ENCODE data around the gene IQCK.

Gene IQCK

DNA sequence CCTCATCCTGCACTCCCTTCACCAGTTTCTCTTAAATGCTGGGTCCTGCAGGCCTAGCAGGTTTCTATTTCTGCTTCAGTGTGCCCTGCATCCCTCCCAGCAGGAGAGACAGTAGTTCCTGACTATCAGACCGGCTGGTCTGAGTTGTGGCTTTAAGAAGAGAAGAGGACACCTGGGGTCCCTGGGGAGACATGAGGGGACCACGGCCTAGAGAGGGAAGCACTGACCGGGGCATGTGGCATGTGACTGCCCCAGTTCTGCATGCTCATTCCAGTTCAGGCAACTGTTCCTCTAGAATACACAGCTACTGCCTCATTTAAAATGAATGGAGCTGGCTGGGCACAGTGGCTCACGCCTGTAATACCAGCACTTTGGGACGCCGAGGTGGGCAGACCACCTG is 105.3 kb downstream of the IQCK start:
- no peaks in the 10 kb centered on the region for H3F3A ChIP-seq (ENCODE audit: insufficient read depth)
- H3K4me2 ChIP-seq (ENCODE audit: low read depth, low read length, poor library complexity, severe bottlenecking): no peak overlapping the region
- no peak overlapping the region for H3K9ac ChIP-seq (ENCODE audit: low read length)
- H3K79me2 ChIP-seq (ENCODE audit: insufficient read depth, low read length): no peaks in the 10 kb centered on the region
- H3K27ac ChIP-seq (ENCODE audit: low read depth, low read length): no peak overlapping the region
- no peaks in the 10 kb centered on the region for H3K36me3 ChIP-seq (ENCODE audit: low read length)
- H3K4me3 ChIP-seq (ENCODE audit: insufficient read depth, low read length, poor library complexity, severe bottlenecking): no peak overlapping the region
- no peak overlapping the region for H2AFZ ChIP-seq (ENCODE audit: low read depth, low read length, severe bottlenecking)
- H4K20me1 ChIP-seq (ENCODE audit: low read depth, low read length): no peaks in the 10 kb centered on the region
- no peak for TF ChIP-seq EZH2phosphoT487 (conservative IDR thresholded peaks at IDR 0.05; ENCODE audit: low read length)
- TF ChIP-seq, protein P1, sequence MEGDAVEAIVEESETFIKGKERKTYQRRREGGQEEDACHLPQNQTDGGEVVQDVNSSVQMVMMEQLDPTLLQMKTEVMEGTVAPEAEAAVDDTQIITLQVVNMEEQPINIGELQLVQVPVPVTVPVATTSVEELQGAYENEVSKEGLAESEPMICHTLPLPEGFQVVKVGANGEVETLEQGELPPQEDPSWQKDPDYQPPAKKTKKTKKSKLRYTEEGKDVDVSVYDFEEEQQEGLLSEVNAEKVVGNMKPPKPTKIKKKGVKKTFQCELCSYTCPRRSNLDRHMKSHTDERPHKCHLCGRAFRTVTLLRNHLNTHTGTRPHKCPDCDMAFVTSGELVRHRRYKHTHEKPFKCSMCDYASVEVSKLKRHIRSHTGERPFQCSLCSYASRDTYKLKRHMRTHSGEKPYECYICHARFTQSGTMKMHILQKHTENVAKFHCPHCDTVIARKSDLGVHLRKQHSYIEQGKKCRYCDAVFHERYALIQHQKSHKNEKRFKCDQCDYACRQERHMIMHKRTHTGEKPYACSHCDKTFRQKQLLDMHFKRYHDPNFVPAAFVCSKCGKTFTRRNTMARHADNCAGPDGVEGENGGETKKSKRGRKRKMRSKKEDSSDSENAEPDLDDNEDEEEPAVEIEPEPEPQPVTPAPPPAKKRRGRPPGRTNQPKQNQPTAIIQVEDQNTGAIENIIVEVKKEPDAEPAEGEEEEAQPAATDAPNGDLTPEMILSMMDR (IDR thresholded peaks at IDR 0.05; ENCODE audit: insufficient read depth, low read length, poor library complexity, severe bottlenecking): no peak
- H3K9me2 ChIP-seq (replicated peaks; ENCODE audit: insufficient read depth, low read length): no peaks in the 10 kb centered on the region
- H3K9me3 ChIP-seq (ENCODE audit: insufficient read depth, low read length): no peaks in the 10 kb centered on the region
- H3K27me3 ChIP-seq (ENCODE audit: low read length): no peaks in the 10 kb centered on the region

DNA sequence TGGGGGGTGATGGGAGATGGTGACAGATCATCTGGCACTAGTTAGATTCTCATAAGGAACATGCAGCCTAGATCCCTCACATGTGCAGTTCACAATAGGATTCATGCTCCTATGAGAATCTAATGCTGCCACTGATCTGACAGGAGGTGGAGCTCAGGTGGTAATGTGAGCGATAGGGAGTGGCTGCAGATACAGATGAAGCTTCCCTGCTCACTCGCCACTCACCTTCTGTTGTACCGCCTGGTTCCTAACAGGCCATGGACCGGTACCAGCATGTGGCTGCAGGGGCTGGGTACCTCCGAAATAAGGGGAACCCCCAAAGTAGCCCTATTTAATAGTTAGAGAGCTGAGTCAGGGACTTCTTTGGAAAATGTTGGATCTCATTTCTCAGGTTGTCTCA is 106.1 kb downstream of the IQCK start:
- Histone ChIP-seq H3K9ac (ENCODE audit: low read length) (no peak overlapping the region), H3K79me2 (ENCODE audit: insufficient read depth, low read length) (no peaks in the 10 kb centered on the region), H2AFZ (ENCODE audit: low read depth, low read length, severe bottlenecking) (no peak overlapping the region), H3F3A (ENCODE audit: insufficient read depth) (no peaks in the 10 kb centered on the region), H3K27ac (ENCODE audit: low read depth, low read length) (no peak overlapping the region), H3K9me3 (ENCODE audit: insufficient read depth, low read length) (no peaks in the 10 kb centered on the region), H3K4me3 (ENCODE audit: insufficient read depth, low read length, poor library complexity, severe bottlenecking) (no peak overlapping the region), H3K27me3 (ENCODE audit: low read length) (no peaks in the 10 kb centered on the region), H3K36me3 (ENCODE audit: low read length) (no peaks in the 10 kb centered on the region), H3K9me2 (replicated peaks; ENCODE audit: insufficient read depth, low read length) (no peaks in the 10 kb centered on the region), H3K4me2 (ENCODE audit: low read depth, low read length, poor library complexity, severe bottlenecking) (no peak overlapping the region), H4K20me1 (ENCODE audit: low read depth, low read length) (no peaks in the 10 kb centered on the region)
- no peak for TF ChIP-seq EZH2phosphoT487 (conservative IDR thresholded peaks at IDR 0.05; ENCODE audit: low read length)
- TF ChIP-seq, protein P1 (IDR thresholded peaks at IDR 0.05; ENCODE audit: insufficient read depth, low read length, poor library complexity, severe bottlenecking): no peak

DNA sequence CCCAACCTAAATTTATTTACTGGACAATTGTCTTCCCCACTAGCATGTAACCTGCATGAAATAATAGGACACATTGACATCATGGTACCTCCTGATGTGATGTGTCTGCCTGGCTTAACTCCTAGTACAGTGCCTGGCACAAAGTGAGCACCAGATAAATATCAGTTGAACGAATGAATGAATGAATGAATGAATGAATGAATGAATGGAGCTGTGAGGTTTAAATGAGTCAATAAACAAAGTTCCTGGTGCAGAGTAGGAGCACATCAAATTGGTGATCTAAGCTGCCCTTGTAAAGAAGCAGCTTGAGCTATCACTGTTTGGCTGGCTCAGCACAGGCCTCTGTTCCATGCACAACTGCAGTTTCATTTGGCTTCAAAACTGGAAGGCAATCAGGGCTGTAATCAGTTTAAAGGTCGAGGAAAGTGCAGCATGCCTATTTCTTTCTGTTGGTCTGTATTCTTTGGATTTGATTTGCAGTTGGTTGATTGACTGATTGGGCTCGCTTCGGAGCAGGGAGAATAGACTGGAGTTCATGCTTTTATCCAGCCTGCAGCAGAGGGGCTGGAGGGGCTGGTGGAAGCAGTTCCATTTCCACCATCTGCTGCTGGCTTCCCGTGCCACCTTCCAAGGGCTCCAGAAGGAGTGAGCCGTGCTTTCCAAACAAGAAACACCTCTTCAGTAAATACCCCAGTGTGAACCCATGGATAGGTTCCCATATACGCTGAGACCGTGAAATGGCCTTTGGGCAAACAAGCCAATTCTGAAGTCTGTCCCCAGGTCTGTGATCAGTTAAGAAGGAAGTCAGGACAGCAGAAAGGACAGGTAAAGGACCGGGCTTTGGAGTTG is 112.0 kb downstream of the IQCK start:
- Histone ChIP-seq H3K9me3 (ENCODE audit: insufficient read depth, low read length) (no peaks in the 10 kb centered on the region), H3K79me2 (ENCODE audit: insufficient read depth, low read length) (no peaks in the 10 kb centered on the region), H3K27ac (ENCODE audit: low read depth, low read length) (no peak overlapping the region), H4K20me1 (ENCODE audit: low read depth, low read length) (no peaks in the 10 kb centered on the region), H3F3A (ENCODE audit: insufficient read depth) (no peaks in the 10 kb centered on the region), H3K27me3 (ENCODE audit: low read length) (no peaks in the 10 kb centered on the region), H3K4me3 (ENCODE audit: insufficient read depth, low read length, poor library complexity, severe bottlenecking) (no peak overlapping the region), H3K9me2 (replicated peaks; ENCODE audit: insufficient read depth, low read length) (no peaks in the 10 kb centered on the region), H2AFZ (ENCODE audit: low read depth, low read length, severe bottlenecking) (no peak overlapping the region), H3K9ac (ENCODE audit: low read length) (no peak overlapping the region), H3K4me2 (ENCODE audit: low read depth, low read length, poor library complexity, severe bottlenecking) (no peak overlapping the region), H3K36me3 (ENCODE audit: low read length) (no peaks in the 10 kb centered on the region)
- TF ChIP-seq EZH2phosphoT487 (conservative IDR thresholded peaks at IDR 0.05; ENCODE audit: low read length): no peak
- TF ChIP-seq, protein P1 (IDR thresholded peaks at IDR 0.05; ENCODE audit: insufficient read depth, low read length, poor library complexity, severe bottlenecking): no peak

Measured in SU-DHL-6 (cell line).